GM06990 (cell line): ENCODE results near the gene SCN1A.
"Not testable (repeated sequence)": the region's sequence is repeated elsewhere in the genome, so short reads cannot be mapped to it uniquely, and the experiment has no call there.

Experiments used
- DNase-seq: peaks from one replicate; pipeline ENCODE4 v3.0.0-alpha.2; 2011; ENCODE audit not compliant: insufficient read length; ENCODE audit errors: extremely low read depth
- H3K27me3 ChIP-seq: replicated peaks from 2 replicates; pipeline ENCODE4 v1.6.0; 2011; ENCODE audit warnings: low read length; ENCODE audit not compliant: control insufficient read depth, insufficient read depth
- H3K36me3 ChIP-seq: 2 replicates; pipeline ENCODE4 v1.5.1; 2011; ENCODE audit warnings: low read length; ENCODE audit not compliant: control insufficient read depth, insufficient read depth
- H3K4me3 ChIP-seq: replicated peaks from 2 replicates; pipeline ENCODE4 v1.5.1; 2011; ENCODE audit warnings: low read depth, mild to moderate bottlenecking, control low read depth, low read length
- CTCF ChIP-seq: IDR thresholded peaks from 2 replicates; pipeline ENCODE4 v1.5.1; 2011; ENCODE audit warnings: low read length, control low read depth, mild to moderate bottlenecking, inconsistent platforms; ENCODE audit not compliant: insufficient read depth, poor library complexity, severe bottlenecking

SCN1A gene

DNA sequence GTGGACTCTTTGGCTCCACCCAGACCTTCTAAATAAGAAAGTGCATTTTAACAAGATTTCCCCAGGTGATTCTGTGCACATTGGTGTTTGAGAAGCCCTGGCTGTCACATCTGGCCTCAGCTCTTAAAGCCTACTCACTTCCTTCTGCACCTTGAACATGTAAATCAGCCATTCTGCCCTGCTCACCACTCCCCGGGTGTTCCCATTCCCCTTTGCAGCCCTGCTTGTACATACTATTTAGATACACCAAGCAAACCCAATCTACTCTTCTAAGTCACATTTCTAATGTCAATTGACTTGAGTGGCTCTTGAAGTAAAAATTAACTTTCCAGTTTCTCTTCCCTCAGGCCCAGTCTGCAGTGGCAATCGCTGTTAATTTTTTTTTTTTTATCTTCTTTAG lies 13.1 kb upstream of the SCN1A start:
- Histone ChIP-seq H3K36me3 (no peaks in the 10 kb centered on the region), H3K27me3 (no peaks in the 10 kb centered on the region), H3K4me3 (no peak overlapping the region)
- no peak for DNase-seq
- TF ChIP-seq CTCF: no peak

DNA sequence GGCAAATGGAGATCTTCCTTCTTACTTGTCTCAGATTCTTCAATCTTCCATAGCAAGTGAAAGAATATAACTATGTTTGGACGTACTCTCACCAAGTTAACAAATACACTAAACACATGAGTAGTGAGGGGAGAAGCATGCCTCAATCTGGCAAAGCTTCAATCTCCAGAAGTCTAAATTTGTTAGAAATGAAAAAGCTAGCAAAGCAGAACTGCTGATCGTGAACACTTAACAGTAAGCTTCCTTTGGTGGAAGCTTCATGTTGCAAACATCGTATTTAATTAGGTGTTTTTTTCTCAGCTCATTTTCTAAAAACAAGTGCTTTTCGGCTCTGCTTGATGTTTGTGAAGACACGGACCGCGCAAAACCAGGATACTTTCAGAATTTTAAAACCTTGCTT lies 12.7 kb upstream of the SCN1A start:
- no peak for TF ChIP-seq CTCF
- Histone ChIP-seq H3K27me3 (no peaks in the 10 kb centered on the region), H3K4me3 (no peak overlapping the region), H3K36me3 (no peaks in the 10 kb centered on the region)
- no peak for DNase-seq

GRCh38 chr2:166139479-166139878 lies 11.7 kb upstream of the SCN1A start:
- DNase-seq, H3K4me3 ChIP-seq, H3K36me3 ChIP-seq, H3K27me3 ChIP-seq: not testable (repeated sequence)

DNA sequence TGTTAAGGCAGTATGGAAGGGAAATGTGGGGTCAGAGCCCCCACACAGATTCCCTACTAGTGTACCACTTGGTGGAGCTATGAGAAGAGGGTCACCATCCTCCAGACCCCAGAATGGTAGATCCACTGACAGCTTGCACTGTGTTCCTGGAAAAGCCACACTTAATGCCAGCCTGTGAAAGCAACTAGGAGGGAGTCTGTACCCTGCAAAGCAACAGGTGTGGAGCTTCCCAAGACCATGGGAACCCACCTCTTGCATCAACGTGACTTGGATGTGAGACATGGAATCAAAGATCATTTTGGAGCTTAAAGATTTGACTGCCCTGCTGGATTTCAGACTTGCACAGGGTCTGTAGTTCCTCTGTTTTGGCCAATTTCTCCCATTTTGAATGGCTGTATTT lies 10.8 kb upstream of the SCN1A start:
- Histone ChIP-seq H3K27me3 (no peaks in the 10 kb centered on the region), H3K4me3 (no peak overlapping the region), H3K36me3 (no peaks in the 10 kb centered on the region)
- DNase-seq: no peak
- no peak for TF ChIP-seq CTCF

- Histone ChIP-seq H3K36me3 (no peaks in the 10 kb centered on the region), H3K4me3 (no peak overlapping the region), H3K27me3 (no peaks in the 10 kb centered on the region)
- no peak for DNase-seq
- TF ChIP-seq CTCF: no peak
Observed at GRCh38 chr2:166138144-166138543, 10.3 kb upstream of the SCN1A start.

DNA sequence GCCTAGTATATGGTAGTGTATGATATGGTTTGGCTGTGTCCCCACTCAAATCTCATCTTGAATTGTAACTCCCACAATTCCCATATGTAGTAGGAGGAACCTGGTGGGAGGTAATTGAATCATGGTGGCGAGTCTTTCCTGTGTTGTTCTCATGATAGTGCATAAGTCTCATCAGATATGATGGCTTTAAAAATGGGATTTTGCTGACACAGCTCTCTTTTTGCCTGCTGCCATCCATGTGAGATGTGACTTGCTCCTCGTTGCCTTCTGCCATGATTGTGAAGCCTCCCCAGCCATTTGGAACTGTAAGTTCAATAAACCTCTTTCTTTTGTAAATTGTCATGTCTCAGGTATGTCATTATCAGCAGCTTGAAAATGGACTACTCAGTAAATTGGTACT lies 9.5 kb upstream of the SCN1A start:
- no peaks in the 10 kb centered on the region for H3K27me3 ChIP-seq
- H3K4me3 ChIP-seq: no peak overlapping the region
- no peaks in the 10 kb centered on the region for H3K36me3 ChIP-seq
- DNase-seq: no peak
- no peak for TF ChIP-seq CTCF
